A549 (cell line): ENCODE data around the gene NCEH1. TPM values are rescaled to one million over a fixed set of nuclear protein-coding genes. Genes with fewer than 3 reads are reported as not detected.
A peak's percentile ranks its signal among the peaks of the same experiment; 100 is the strongest.

ENCODE experiments used
- ATAC-seq, 2 experiments: fragments of 200-7000 bp in 1 of 2; fragments of >200 bp in 1 of 2; cut with Nextera tagmentation in 1 of 2; cut with Tn5 transposase in 1 of 2; 3 replicates each; pipeline versions ENCODE4 v1.8.0 to v1.9.1; 2018 to 2020; ENCODE audit warnings: mild to moderate bottlenecking in 1 of 2, moderate library complexity in 1 of 2
- CTCF ChIA-PET: fragments of 300-600 bp; sonication (Branson Sonifier 250); formaldehyde crosslinking; extraction: SDS; loops from one replicate; lab custom pipeline; 2021; ENCODE audit warnings: antibody characterized with exemption, inconsistent platforms; lab: Yijun Ruan, JAX
- POLR2A ChIA-PET: fragments of 350-600 bp; formaldehyde crosslinking; extraction: SDS; loops from one replicate; lab custom pipeline; 2021; ENCODE audit warnings: antibody characterized with exemption, inconsistent platforms; lab: Yijun Ruan, JAX
- DNase-seq, 2 experiments: peaks; one replicate each; pipeline versions ENCODE4 v3.0.0 to v3.0.0-alpha.2; 2011 to 2016; ENCODE audit warnings: low read depth in 1 of 2, low spot score in 1 of 2
- FAIRE-seq: peaks from 2 replicates; lab custom pipeline; 2011; peaks lifted over from hg19 to GRCh38; lab: Jason Lieb, UNC
- H3K27ac ChIP-seq, 2 experiments: fragments of >200 bp; sonication (Bioruptor Twin); formaldehyde crosslinking; 3 replicates each; pipeline ENCODE4 v1.5.1; 2016 to 2017
- H3K4me1 ChIP-seq: fragments of >200 bp; sonication (Bioruptor Twin); formaldehyde crosslinking; 3 replicates; pipeline ENCODE4 v1.6.1; 2016
- H3K4me2 ChIP-seq: fragments of >200 bp; sonication (Bioruptor Twin); formaldehyde crosslinking; 3 replicates; pipeline ENCODE4 v1.6.1; 2016
- H3K4me3 ChIP-seq: fragments of >200 bp; sonication (Bioruptor Twin); formaldehyde crosslinking; 3 replicates; pipeline ENCODE4 v1.5.1; 2016
- H3K9me3 ChIP-seq: fragments of >200 bp; sonication (Bioruptor Twin); formaldehyde crosslinking; 3 replicates; pipeline ENCODE4 v1.6.1; 2016
- ATOH8 ChIP-seq: fragments of 250-450 bp; sonication (Bioruptor Pico); IDR thresholded peaks from 2 replicates; pipeline ENCODE4 v1.5.0; 2020; ENCODE audit warnings: low read depth, mild to moderate bottlenecking, moderate library complexity
- BCL3 ChIP-seq: fragments of >200 bp; sonication (Bioruptor Twin); formaldehyde crosslinking; IDR thresholded peaks from 3 replicates; pipeline ENCODE4 v1.6.1; 2016
- CBX2 ChIP-seq: fragments of 200-600 bp; sonication (generic); IDR thresholded peaks from 2 replicates; pipeline ENCODE4 v1.6.1; 2016; ENCODE audit warnings: low read depth, mild to moderate bottlenecking, borderline replicate concordance
- CEBPB ChIP-seq, 2 experiments: fragments of >200 bp in 1 of 2; sonication (Bioruptor Twin) in 1 of 2; formaldehyde crosslinking in 1 of 2; IDR thresholded peaks; 2 replicates each; pipeline ENCODE4 v1.6.1; 2012 to 2016
- CHD2 ChIP-seq: fragments of 150-350 bp; IDR thresholded peaks from 2 replicates; pipeline ENCODE4 v1.6.1; 2014; ENCODE audit warnings: low read length; ENCODE audit not compliant: partially characterized antibody
- CTCF ChIP-seq: fragments of >200 bp; sonication (Bioruptor Twin); formaldehyde crosslinking; IDR thresholded peaks from 3 replicates; pipeline ENCODE4 v1.5.1; 2016
- ELK1 ChIP-seq: fragments of 150-350 bp; IDR thresholded peaks from 2 replicates; pipeline ENCODE4 v1.6.1; 2014; ENCODE audit warnings: low read depth, mild to moderate bottlenecking, low read length
- EP300 ChIP-seq, 2 experiments: fragments of >200 bp; sonication (Bioruptor Twin); formaldehyde crosslinking; IDR thresholded peaks; 2 replicates in 1 of 2; 3 replicates in 1 of 2; pipeline ENCODE4 v1.6.1; 2016 to 2017
- FOSL2 ChIP-seq, 2 experiments: fragments of 450-650 bp in 1 of 2; fragments of >200 bp in 1 of 2; sonication (Bioruptor Twin) in 1 of 2; formaldehyde crosslinking; IDR thresholded peaks; 2 replicates each; pipeline versions ENCODE4 v1.5.0 to v1.6.1; 2016 to 2020; ENCODE audit warnings: mild to moderate bottlenecking in 1 of 2, moderate library complexity in 1 of 2
- HES2 ChIP-seq: fragments of >200 bp; sonication (Bioruptor Twin); formaldehyde crosslinking; IDR thresholded peaks from 2 replicates; pipeline ENCODE4 v1.6.1; 2016
- HOXA7 ChIP-seq: fragments of 250-450 bp; sonication (Bioruptor Pico); IDR thresholded peaks from 2 replicates; pipeline ENCODE4 v1.5.0; 2020; ENCODE audit warnings: mild to moderate bottlenecking, moderate library complexity
- JUNB ChIP-seq: fragments of >200 bp; sonication (Bioruptor Twin); formaldehyde crosslinking; IDR thresholded peaks from 2 replicates; pipeline ENCODE4 v1.6.1; 2016
- NPAS2 ChIP-seq: fragments of 250-450 bp; sonication (Bioruptor Pico); IDR thresholded peaks from 2 replicates; pipeline ENCODE4 v1.8.0; 2022; ENCODE audit warnings: mild to moderate bottlenecking, moderate library complexity, borderline replicate concordance
- POLR2AphosphoS2 ChIP-seq: conservative IDR thresholded peaks from 2 replicates; pipeline ENCODE4 v1.6.1; 2012; ENCODE audit warnings: low read length, improper control_type of control experiment, inconsistent platforms
- ZFP36 ChIP-seq: fragments of 450-650 bp; IDR thresholded peaks from 2 replicates; pipeline ENCODE4 v1.6.1; 2014; ENCODE audit warnings: borderline replicate concordance; ENCODE audit not compliant: partially characterized antibody
- ZNF302 ChIP-seq: fragments of 250-450 bp; sonication (Bioruptor Pico); IDR thresholded peaks from 2 replicates; pipeline ENCODE4 v1.9.0; 2021; ENCODE audit warnings: inconsistent platforms, mild to moderate bottlenecking, moderate library complexity
- whole genome bisulfite sequencing: methylation state at CpG from one replicate; pipeline ENCODE4 v1.1.6; 2017; ENCODE audit errors: missing lambda C conversion rate; 5-methylcytosine and 5-hydroxymethylcytosine counted together
- polyA plus RNA-seq, 4 experiments: library from polyadenylated mRNA; depleted of rRNA in 3 of 4; stranded (reverse); fragments of >200 nt; fragmentation: RNase III in 1 of 4; extraction: RNeasy Plus Mini Kit Qiagen cat#74134 plus additional on column Dnase treatment in 1 of 4; gene quantifications; 2 replicates in 3 of 4; 3 replicates in 1 of 4; pipeline ENCODE4 v1.2.3, GENCODE V29; 2011 to 2017

The NCEH1 gene
- polyA plus RNA-seq, 2 of the 4 experiments (the other 2 are of a cell fraction): 21.4 to 33.2 TPM

GRCh38 chr3:172627057-172627809 is 83.6 kb downstream of the NCEH1 start:
- TF ChIP-seq POLR2AphosphoS2 (no peak), NPAS2 (CRISPR knock-in tag) (no peak), HES2 (no peak), ATOH8 (CRISPR knock-in tag) (no peak), ZFP36 (no peak), CBX2 (no peak), ELK1 (no peak), BCL3 (no peak), HOXA7 (CRISPR knock-in tag) (no peak), CHD2 (no peak), JUNB (no peak)
- FAIRE-seq (no peak), ATAC-seq (no peak), DNase-seq (peak in 1 of 2 experiments; percentile 6)
- Histone ChIP-seq H3K4me2 (peak overlapping the region; percentile 12; the same call in 1 of the 3 replicates), H3K4me3 (no peak overlapping the region), H3K9me3 (no peaks in the 10 kb centered on the region), H3K27ac (peak overlapping the region; percentile 43 to 97; a peak in 5 of 6 replicates), H3K4me1 (peaks cover 46% of the 10 kb centered on the region)
- CTCF ChIA-PET: interaction anchor here (1.1 to 3.2 kb wide), 2 partner anchors 40 to 123 kb away, joined by 3 to 14 read pairs; no protein-coding TSS in a partner anchor
- WGBS: 60% methylated on average over 5 of the region's 5 CpGs
- POLR2A ChIA-PET: no interaction called here

GRCh38 chr3:172626021-172626640 is 84.7 kb downstream of the NCEH1 start:
- no peak for ATAC-seq
- CTCF ChIA-PET: interaction anchor here (1.8 to 3.2 kb wide), 2 partner anchors 41 to 136 kb away, joined by 4 to 14 read pairs; no protein-coding TSS in a partner anchor
- H3K9me3 ChIP-seq: no peaks in the 10 kb centered on the region
- H3K4me3 ChIP-seq: no peak overlapping the region
- TF ChIP-seq CTCF: no peak
- TF ChIP-seq ZNF302 (CRISPR knock-in tag): no peak
- TF ChIP-seq EP300 (IDR thresholded peaks at IDR 0.05): no peak
- TF ChIP-seq FOSL2 (IDR thresholded peaks at IDR 0.05): no peak
- peak; percentile 51 for TF ChIP-seq FOSL2 (CRISPR knock-in tag; IDR thresholded peaks at IDR 0.05)
- 0 out of 4 replicates have a peak, but pooled peaks of 1 of the 2 experiments have one; percentile 7 for TF ChIP-seq CEBPB (IDR thresholded peaks at IDR 0.05)
- TF ChIP-seq, all 56 proteins: peak for 2
- 59% methylated on average over 3 of the region's 3 CpGs for WGBS
- H3K4me2 ChIP-seq: peak overlapping the region; percentile 87; the same call in 1 of the 3 replicates
- peaks cover 46% of the 10 kb centered on the region for H3K4me1 ChIP-seq
- DNase-seq (no peak), FAIRE-seq (no peak)
- POLR2A ChIA-PET: no interaction called here
- H3K27ac ChIP-seq: peak overlapping the region; percentile 54 to 97; a peak in 5 of 6 replicates
